ENCODE data around the gene IGFBP1. TPM values are rescaled to one million over a fixed set of nuclear protein-coding genes. Genes with fewer than 3 reads are reported as not detected.

IGFBP1 gene
- polyA plus RNA-seq, 1 of the 3 experiments (the other 2 are of a cell fraction), result not detected

GRCh38 chr7:45893374-45893995, 5.2 kb downstream of the IGFBP1 start:
- Histone ChIP-seq H3K79me2 (ENCODE audit: insufficient read depth) (no peaks in the 10 kb centered on the region), H3K27ac (ENCODE audit: low read depth in 2 of 2, low read length in 1 of 2) (no peak overlapping the region), H3K4me2 (no peak overlapping the region), H3K36me3 (replicated peaks in 1 of 2; ENCODE audit: control insufficient read depth in 1 of 2, insufficient read depth in 2 of 2, low read length in 1 of 2) (no peaks in the 10 kb centered on the region), H3K9ac (no peak overlapping the region), H4K20me1 (ENCODE audit: insufficient read depth) (no peaks in the 10 kb centered on the region), H3F3A (replicated peaks; ENCODE audit: insufficient read depth) (no peaks in the 10 kb centered on the region), H3K9me2 (no peaks in the 10 kb centered on the region), H3K27me3 (ENCODE audit: insufficient read depth) (0 out of 2 replicates have a peak, but pooled peaks cover 5% of the 10 kb centered on the region), H3K4me3 (ENCODE audit: low read depth in 2 of 2, low read length in 1 of 2) (no peak overlapping the region), H3K4me1 (ENCODE audit: control insufficient read depth in 1 of 2, insufficient read depth in 2 of 2, low read depth in 1 of 2, low read length in 1 of 2) (peaks cover 0 to 3% of the 10 kb centered on the region in 2 experiments; a peak in 1 of 4 replicates), H3K9me3 (no peaks in the 10 kb centered on the region), H2AFZ (ENCODE audit: low read depth) (no peak overlapping the region)
- TF ChIP-seq RAD21 (IDR thresholded peaks at IDR 0.05; ENCODE audit: low read length) (no peak), NFIC (IDR thresholded peaks at IDR 0.05; ENCODE audit: borderline replicate concordance) (no peak), SIN3A (IDR thresholded peaks at IDR 0.05; ENCODE audit: borderline replicate concordance, low read depth, low read length) (no peak), POLR2AphosphoS5 (IDR thresholded peaks at IDR 0.05; ENCODE audit: low read depth, low read length) (no peak), EZH2phosphoT487 (IDR thresholded peaks at IDR 0.05; ENCODE audit: borderline replicate concordance, low read depth) (no peak), MXI1 (IDR thresholded peaks at IDR 0.05; ENCODE audit: low read depth, low read length) (no peak), TAF1 (IDR thresholded peaks at IDR 0.05; ENCODE audit: borderline replicate concordance, low read depth, low read length) (no peak), GABPA (IDR thresholded peaks at IDR 0.05; ENCODE audit: low read depth) (no peak)
- TF ChIP-seq, protein P1, sequence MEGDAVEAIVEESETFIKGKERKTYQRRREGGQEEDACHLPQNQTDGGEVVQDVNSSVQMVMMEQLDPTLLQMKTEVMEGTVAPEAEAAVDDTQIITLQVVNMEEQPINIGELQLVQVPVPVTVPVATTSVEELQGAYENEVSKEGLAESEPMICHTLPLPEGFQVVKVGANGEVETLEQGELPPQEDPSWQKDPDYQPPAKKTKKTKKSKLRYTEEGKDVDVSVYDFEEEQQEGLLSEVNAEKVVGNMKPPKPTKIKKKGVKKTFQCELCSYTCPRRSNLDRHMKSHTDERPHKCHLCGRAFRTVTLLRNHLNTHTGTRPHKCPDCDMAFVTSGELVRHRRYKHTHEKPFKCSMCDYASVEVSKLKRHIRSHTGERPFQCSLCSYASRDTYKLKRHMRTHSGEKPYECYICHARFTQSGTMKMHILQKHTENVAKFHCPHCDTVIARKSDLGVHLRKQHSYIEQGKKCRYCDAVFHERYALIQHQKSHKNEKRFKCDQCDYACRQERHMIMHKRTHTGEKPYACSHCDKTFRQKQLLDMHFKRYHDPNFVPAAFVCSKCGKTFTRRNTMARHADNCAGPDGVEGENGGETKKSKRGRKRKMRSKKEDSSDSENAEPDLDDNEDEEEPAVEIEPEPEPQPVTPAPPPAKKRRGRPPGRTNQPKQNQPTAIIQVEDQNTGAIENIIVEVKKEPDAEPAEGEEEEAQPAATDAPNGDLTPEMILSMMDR (IDR thresholded peaks at IDR 0.05), result no peak
- ChIA-PET CTCF (interaction anchor here (0.8 to 7.2 kb wide), 5 partner anchors 9 to 1542 kb away, joined by 3 to 53 read pairs (median 5); no protein-coding TSS in a partner anchor), POLR2A (no interaction called here)
- 42% methylated on average over 5 of the region's 5 CpGs for WGBS (ENCODE audit: low lambda C conversion rate)
- no peak for DNase-seq

DNA sequence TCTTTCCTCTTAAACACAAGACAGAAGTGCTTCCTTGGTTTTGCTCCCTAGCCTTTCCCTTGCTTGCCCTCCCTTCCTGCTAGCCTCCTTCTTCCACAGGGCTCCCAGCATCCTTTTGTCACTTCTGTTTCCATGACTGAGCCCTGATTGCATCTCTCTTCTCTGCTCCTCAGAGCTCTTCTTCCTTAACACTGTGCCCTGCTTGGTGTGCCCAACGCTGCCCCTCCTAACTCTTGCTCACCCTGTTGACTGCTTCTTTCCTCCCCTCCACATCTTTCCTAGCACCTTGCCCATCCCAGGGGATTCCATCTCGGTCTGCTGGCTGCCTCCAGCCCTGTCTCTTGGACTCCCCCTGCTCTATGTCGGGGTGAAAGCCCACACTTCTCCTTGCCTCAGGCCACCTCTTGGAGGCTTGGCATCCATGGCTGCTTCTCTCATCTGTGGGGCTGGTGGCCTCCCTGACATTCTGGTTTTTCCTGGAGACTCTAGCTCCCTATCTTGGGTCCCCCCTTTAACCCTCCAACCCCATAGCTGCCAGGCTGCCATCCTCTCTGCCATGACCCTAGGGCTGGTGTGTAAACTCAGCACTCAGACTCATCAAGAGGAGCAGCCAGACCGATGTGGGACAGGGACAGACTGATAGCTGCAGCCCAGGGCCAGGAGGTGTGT, 5.8 kb downstream of the IGFBP1 start:
- no peak overlapping the region for H3K27ac ChIP-seq (ENCODE audit: low read depth in 2 of 2, low read length in 1 of 2)
- 0 out of 2 replicates have a peak, but pooled peaks cover 3% of the 10 kb centered on the region for H3K9me3 ChIP-seq
- no peaks in the 10 kb centered on the region for H4K20me1 ChIP-seq (ENCODE audit: insufficient read depth)
- no peak overlapping the region for H2AFZ ChIP-seq (ENCODE audit: low read depth)
- ChIA-PET CTCF (interaction anchor here (1.5 to 7.2 kb wide), 3 partner anchors 23 to 1287 kb away, joined by 4 to 53 read pairs (median 7); no protein-coding TSS in a partner anchor), POLR2A (no interaction called here)
- no peak for TF ChIP-seq TAF1 (IDR thresholded peaks at IDR 0.05; ENCODE audit: borderline replicate concordance, low read depth, low read length)
- TF ChIP-seq, protein P2, sequence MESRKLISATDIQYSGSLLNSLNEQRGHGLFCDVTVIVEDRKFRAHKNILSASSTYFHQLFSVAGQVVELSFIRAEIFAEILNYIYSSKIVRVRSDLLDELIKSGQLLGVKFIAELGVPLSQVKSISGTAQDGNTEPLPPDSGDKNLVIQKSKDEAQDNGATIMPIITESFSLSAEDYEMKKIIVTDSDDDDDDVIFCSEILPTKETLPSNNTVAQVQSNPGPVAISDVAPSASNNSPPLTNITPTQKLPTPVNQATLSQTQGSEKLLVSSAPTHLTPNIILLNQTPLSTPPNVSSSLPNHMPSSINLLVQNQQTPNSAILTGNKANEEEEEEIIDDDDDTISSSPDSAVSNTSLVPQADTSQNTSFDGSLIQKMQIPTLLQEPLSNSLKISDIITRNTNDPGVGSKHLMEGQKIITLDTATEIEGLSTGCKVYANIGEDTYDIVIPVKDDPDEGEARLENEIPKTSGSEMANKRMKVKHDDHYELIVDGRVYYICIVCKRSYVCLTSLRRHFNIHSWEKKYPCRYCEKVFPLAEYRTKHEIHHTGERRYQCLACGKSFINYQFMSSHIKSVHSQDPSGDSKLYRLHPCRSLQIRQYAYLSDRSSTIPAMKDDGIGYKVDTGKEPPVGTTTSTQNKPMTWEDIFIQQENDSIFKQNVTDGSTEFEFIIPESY (IDR thresholded peaks at IDR 0.05; ENCODE audit: borderline replicate concordance, low read depth), result no peak
- no peak for TF ChIP-seq EP300 (IDR thresholded peaks at IDR 0.05; ENCODE audit: borderline replicate concordance in 1 of 2, low read depth in 1 of 2, low read length in 1 of 2)
- no peaks in the 10 kb centered on the region for H3K9me2 ChIP-seq
- no peaks in the 10 kb centered on the region for H3K36me3 ChIP-seq (replicated peaks in 1 of 2; ENCODE audit: control insufficient read depth in 1 of 2, insufficient read depth in 2 of 2, low read length in 1 of 2)
- DNase-seq, result no peak
- H3K4me3 ChIP-seq (ENCODE audit: low read depth in 2 of 2, low read length in 1 of 2), result no peak overlapping the region
- H3K4me1 ChIP-seq (ENCODE audit: control insufficient read depth in 1 of 2, insufficient read depth in 2 of 2, low read depth in 1 of 2, low read length in 1 of 2), result no peaks in the 10 kb centered on the region
- no peak overlapping the region for H3K4me2 ChIP-seq
- 29% methylated on average over 4 of the region's 4 CpGs for WGBS (ENCODE audit: low lambda C conversion rate)
- no peak overlapping the region for H3K9ac ChIP-seq
- H3K27me3 ChIP-seq (ENCODE audit: insufficient read depth), result 0 out of 2 replicates have a peak, but pooled peaks cover 5% of the 10 kb centered on the region
- no peaks in the 10 kb centered on the region for H3F3A ChIP-seq (replicated peaks; ENCODE audit: insufficient read depth)
- no peaks in the 10 kb centered on the region for H3K79me2 ChIP-seq (ENCODE audit: insufficient read depth)
